Left lung (tissue), 8 donors: ENCODE measurements around the gene CD164L2. TPM values are rescaled to one million over a fixed set of nuclear protein-coding genes. Genes with fewer than 3 reads are reported as not detected.

Source experiments
- polyA plus RNA-seq, 6 donors: library from polyadenylated mRNA; unstranded; fragments of 120-200 nt; gene quantifications; one replicate each; pipeline ENCODE4 v1.2.1, GENCODE V29; 2013; ENCODE audit not compliant: insufficient read length in 6 of 6
- total RNA-seq, 2 donors: library from RNA; stranded (reverse); fragmentation: NEBNext Ultra II Directional; extraction: Animal tissue kit (Norgen Biotek cat#: 25700); gene quantifications; one replicate each; pipeline ENCODE4 v1.2.1, GENCODE V29; 2021
- donor health status: DM: no; HTN: yes; CAD: no.
- donor health status: DM: no; HTN: no; CAD: no.

CD164L2 gene
- total and polyA plus RNA-seq, 8 donors: 0.33 to 5.9 (median 1.7) TPM

Other genes with a start within 250 kb of the CD164L2 start
- 10 to 100 TPM; 47.1 to 63.8 TPM for gene SLC9A1, start 228.2 kb downstream of the CD164L2 start, total RNA-seq
- gene SLC9A1, start 228.2 kb downstream of the CD164L2 start, polyA plus RNA-seq: 10 to 100 TPM; 16.0 to 23.2 (median 19.4) TPM
- 10 to 100 TPM; 34.2 to 39.6 TPM for gene WDTC1, start 148.7 kb downstream of the CD164L2 start, total RNA-seq
- gene WDTC1, start 148.7 kb downstream of the CD164L2 start, polyA plus RNA-seq: 10 to 100 TPM; 33.9 to 37.8 (median 37.2) TPM
- gene TMEM222, start 61.2 kb downstream of the CD164L2 start, total RNA-seq: 10 to 100 TPM; 29.4 to 36.0 TPM
- gene TMEM222, start 61.2 kb downstream of the CD164L2 start, polyA plus RNA-seq: 10 to 100 TPM; 31.6 to 40.4 (median 35.7) TPM
- 10 to 100 TPM; 41.4 to 44.1 TPM for gene SYTL1, start 41.3 kb downstream of the CD164L2 start, total RNA-seq
- gene SYTL1, start 41.3 kb downstream of the CD164L2 start, polyA plus RNA-seq: 10 to 100 TPM in 1 of 6 donors, 1 to 10 TPM in 5; 4.7 to 10.1 (median 8.1) TPM
- gene MAP3K6, start 16.4 kb downstream of the CD164L2 start, total RNA-seq: 10 to 100 TPM; 81.7 to 83.3 TPM
- gene MAP3K6, start 16.4 kb downstream of the CD164L2 start, polyA plus RNA-seq: 10 to 100 TPM; 11.8 to 23.6 (median 15.1) TPM
- gene FCN3, start 8.5 kb downstream of the CD164L2 start, total RNA-seq: 100 to 1,000 TPM; 156 to 487 TPM
- 10 to 100 TPM; 13.4 to 20.6 (median 16.2) TPM for gene FCN3, start 8.5 kb downstream of the CD164L2 start, polyA plus RNA-seq
- gene GPR3, start 9.3 kb upstream of the CD164L2 start, total RNA-seq: under 1 TPM; 0.16 to 0.29 TPM
- gene GPR3, start 9.3 kb upstream of the CD164L2 start, polyA plus RNA-seq: 1 to 10 TPM in 4 of 6 donors, under 1 TPM in 2; 0.58 to 1.7 (median 1.2) TPM
- 100 to 1,000 TPM; 108 to 138 TPM for gene WASF2, start 106.8 kb upstream of the CD164L2 start, total RNA-seq
- gene WASF2, start 106.8 kb upstream of the CD164L2 start, polyA plus RNA-seq: 100 to 1,000 TPM; 110 to 147 (median 136) TPM
- 10 to 100 TPM; 35.5 to 38.0 TPM for gene AHDC1, start 220.8 kb upstream of the CD164L2 start, total RNA-seq
- gene AHDC1, start 220.8 kb upstream of the CD164L2 start, polyA plus RNA-seq: 10 to 100 TPM; 32.2 to 48.8 (median 41.9) TPM